ENCODE data around the gene RSPH6A. TPM values are rescaled to one million over a fixed set of nuclear protein-coding genes. Genes with fewer than 3 reads are reported as not detected.

RSPH6A gene
- polyA plus RNA-seq, 1 donor (not counting 4 experiments of a cell fraction or from before 2014, with no cell fraction given) = not detected

- FAIRE-seq (no peak), DNase-seq (ENCODE audit: low read depth, low spot score) (no peak)
- Histone ChIP-seq H3K4me1 (ENCODE audit: control insufficient read depth, extremely low read depth, insufficient read depth, low read length) (peaks cover 33% of the 10 kb centered on the region), H2AFZ (ENCODE audit: control insufficient read depth, low read length) (no peak overlapping the region), H3K27me3 (ENCODE audit: control insufficient read depth, extremely low read depth, insufficient read depth, low read length) (no peaks in the 10 kb centered on the region), H4K20me1 (ENCODE audit: control insufficient read depth, extremely low read depth, insufficient read depth, low read length) (peaks cover 13% of the 10 kb centered on the region), H3K4me3 (ENCODE audit: control insufficient read depth in 2 of 3, extremely low read depth in 1 of 3, insufficient read depth in 2 of 3, low read depth in 1 of 3, low read length in 3 of 3) (peak overlapping the region in 1 of 3 experiments; percentile 34), H3K79me2 (ENCODE audit: control insufficient read depth, insufficient read depth, low read length) (no peaks in the 10 kb centered on the region), H3K4me2 (ENCODE audit: control insufficient read depth, extremely low read depth, insufficient read depth, low read depth, low read length) (peak overlapping the region; percentile 16), H3K9ac (ENCODE audit: control insufficient read depth, extremely low read depth, insufficient read depth, low read length) (no peak overlapping the region), H3K27ac (ENCODE audit: control insufficient read depth, insufficient read depth, low read length) (no peak overlapping the region), H3K36me3 (ENCODE audit: control insufficient read depth in 2 of 2, extremely low read depth in 1 of 2, insufficient read depth in 2 of 2, low read length in 2 of 2) (peaks cover 17 to 19% of the 10 kb centered on the region in 2 experiments), H3K9me3 (ENCODE audit: control insufficient read depth, low read depth, low read length) (no peaks in the 10 kb centered on the region), H3K9me1 (ENCODE audit: control insufficient read depth, extremely low read depth, insufficient read depth, low read length) (no peaks in the 10 kb centered on the region)
- TF ChIP-seq EZH2 (IDR thresholded peaks at IDR 0.05; ENCODE audit: low read length) (no peak), CTCF (optimal IDR thresholded peaks at IDR 0.05 in 1 of 3, IDR thresholded peaks at IDR 0.05 in 1 of 3, conservative IDR thresholded peaks at IDR 0.05 in 1 of 3; ENCODE audit: extremely low read depth in 1 of 3, insufficient read depth in 2 of 3, low read length in 3 of 3) (no peak)
- dilution Hi-C loops (cut with MboI; ENCODE audit: extremely low pct_ligation_motif_present, low sequenced_read_pairs) = no loop called here
Measured at GRCh38 chr19:45781214-45782161, 33.6 kb downstream of the RSPH6A start.

- Histone ChIP-seq H4K20me1 (ENCODE audit: control insufficient read depth, extremely low read depth, insufficient read depth, low read length) (peaks cover 13% of the 10 kb centered on the region), H3K4me2 (ENCODE audit: control insufficient read depth, extremely low read depth, insufficient read depth, low read depth, low read length) (no peak overlapping the region), H3K79me2 (ENCODE audit: control insufficient read depth, insufficient read depth, low read length) (no peaks in the 10 kb centered on the region), H3K9me1 (ENCODE audit: control insufficient read depth, extremely low read depth, insufficient read depth, low read length) (no peaks in the 10 kb centered on the region), H3K9me3 (ENCODE audit: control insufficient read depth, low read depth, low read length) (no peaks in the 10 kb centered on the region), H3K4me1 (ENCODE audit: control insufficient read depth, extremely low read depth, insufficient read depth, low read length) (peaks cover 33% of the 10 kb centered on the region), H3K27me3 (ENCODE audit: control insufficient read depth, extremely low read depth, insufficient read depth, low read length) (no peaks in the 10 kb centered on the region), H3K9ac (ENCODE audit: control insufficient read depth, extremely low read depth, insufficient read depth, low read length) (no peak overlapping the region), H2AFZ (ENCODE audit: control insufficient read depth, low read length) (no peak overlapping the region), H3K4me3 (ENCODE audit: control insufficient read depth in 2 of 3, extremely low read depth in 1 of 3, insufficient read depth in 2 of 3, low read depth in 1 of 3, low read length in 3 of 3) (no peak overlapping the region), H3K27ac (ENCODE audit: control insufficient read depth, insufficient read depth, low read length) (no peak overlapping the region), H3K36me3 (ENCODE audit: control insufficient read depth in 2 of 2, extremely low read depth in 1 of 2, insufficient read depth in 2 of 2, low read length in 2 of 2) (peaks cover 13 to 17% of the 10 kb centered on the region in 2 experiments)
- FAIRE-seq = no peak
- TF ChIP-seq CTCF (optimal IDR thresholded peaks at IDR 0.05 in 1 of 3, IDR thresholded peaks at IDR 0.05 in 1 of 3, conservative IDR thresholded peaks at IDR 0.05 in 1 of 3; ENCODE audit: extremely low read depth in 1 of 3, insufficient read depth in 2 of 3, low read length in 3 of 3) = no peak
- no peak for TF ChIP-seq EZH2 (IDR thresholded peaks at IDR 0.05; ENCODE audit: low read length)
- DNase-seq (ENCODE audit: low read depth, low spot score) = no peak
- dilution Hi-C loops (cut with MboI; ENCODE audit: extremely low pct_ligation_motif_present, low sequenced_read_pairs) = no loop called here
Measured at GRCh38 chr19:45780448-45781213, 34.5 kb downstream of the RSPH6A start.

Measured in keratinocyte (primary cell).